ENCODE measurements around the gene MYL9.

The MYL9 gene

DNA sequence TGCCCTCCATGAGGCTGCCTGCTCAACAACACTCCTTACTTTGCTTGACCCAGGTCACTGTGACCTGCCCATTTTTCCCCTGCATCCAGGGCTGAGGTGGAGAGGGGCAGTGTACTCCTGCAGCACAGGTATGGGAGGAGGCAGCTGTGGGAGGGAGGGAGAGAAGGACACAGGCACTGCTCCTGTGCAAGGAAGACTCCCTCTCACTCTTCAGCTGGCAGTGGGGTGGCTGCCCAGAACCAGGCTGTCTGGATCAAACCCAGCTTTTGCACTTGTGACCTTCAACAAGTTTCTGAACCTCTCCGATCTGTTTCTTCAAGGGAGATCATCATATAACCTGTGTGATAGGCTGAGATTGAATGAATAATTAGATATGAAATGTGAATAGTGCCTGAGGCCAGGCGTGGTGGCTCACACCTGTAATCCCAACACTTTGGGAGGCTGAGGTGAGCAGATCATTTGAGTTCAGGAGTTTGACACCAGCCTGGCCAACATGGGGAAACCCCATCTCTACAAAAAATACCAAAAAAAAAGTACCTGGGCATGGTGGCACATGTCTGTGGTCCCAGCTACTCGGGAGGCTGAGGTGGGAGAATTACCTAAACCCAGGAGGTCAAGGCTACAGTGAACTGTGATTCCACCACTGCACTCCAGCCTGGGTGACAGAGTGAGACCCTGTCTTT lies 46.2 kb downstream of the MYL9 start:
- DNase-seq (ENCODE audit: low spot score) (no peak), ATAC-seq (ENCODE audit: low read depth) (no peak)
- H3K36me3 ChIP-seq (ENCODE audit: low read depth): peaks cover 16% of the 10 kb centered on the region
- H3K4me1 ChIP-seq (ENCODE audit: insufficient read depth, poor library complexity, severe bottlenecking): peaks cover 17% of the 10 kb centered on the region
- TF ChIP-seq, protein P1, sequence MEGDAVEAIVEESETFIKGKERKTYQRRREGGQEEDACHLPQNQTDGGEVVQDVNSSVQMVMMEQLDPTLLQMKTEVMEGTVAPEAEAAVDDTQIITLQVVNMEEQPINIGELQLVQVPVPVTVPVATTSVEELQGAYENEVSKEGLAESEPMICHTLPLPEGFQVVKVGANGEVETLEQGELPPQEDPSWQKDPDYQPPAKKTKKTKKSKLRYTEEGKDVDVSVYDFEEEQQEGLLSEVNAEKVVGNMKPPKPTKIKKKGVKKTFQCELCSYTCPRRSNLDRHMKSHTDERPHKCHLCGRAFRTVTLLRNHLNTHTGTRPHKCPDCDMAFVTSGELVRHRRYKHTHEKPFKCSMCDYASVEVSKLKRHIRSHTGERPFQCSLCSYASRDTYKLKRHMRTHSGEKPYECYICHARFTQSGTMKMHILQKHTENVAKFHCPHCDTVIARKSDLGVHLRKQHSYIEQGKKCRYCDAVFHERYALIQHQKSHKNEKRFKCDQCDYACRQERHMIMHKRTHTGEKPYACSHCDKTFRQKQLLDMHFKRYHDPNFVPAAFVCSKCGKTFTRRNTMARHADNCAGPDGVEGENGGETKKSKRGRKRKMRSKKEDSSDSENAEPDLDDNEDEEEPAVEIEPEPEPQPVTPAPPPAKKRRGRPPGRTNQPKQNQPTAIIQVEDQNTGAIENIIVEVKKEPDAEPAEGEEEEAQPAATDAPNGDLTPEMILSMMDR (IDR thresholded peaks at IDR 0.05; ENCODE audit: poor library complexity, severe bottlenecking): no peak
- no peak overlapping the region for H3K4me3 ChIP-seq (ENCODE audit: severe bottlenecking)
- H3K27me3 ChIP-seq (ENCODE audit: insufficient read depth, poor library complexity, severe bottlenecking): no peaks in the 10 kb centered on the region
- no peak overlapping the region for H3K27ac ChIP-seq (ENCODE audit: poor library complexity, severe bottlenecking)
- H3K9me3 ChIP-seq (ENCODE audit: severe bottlenecking): no peaks in the 10 kb centered on the region

DNA sequence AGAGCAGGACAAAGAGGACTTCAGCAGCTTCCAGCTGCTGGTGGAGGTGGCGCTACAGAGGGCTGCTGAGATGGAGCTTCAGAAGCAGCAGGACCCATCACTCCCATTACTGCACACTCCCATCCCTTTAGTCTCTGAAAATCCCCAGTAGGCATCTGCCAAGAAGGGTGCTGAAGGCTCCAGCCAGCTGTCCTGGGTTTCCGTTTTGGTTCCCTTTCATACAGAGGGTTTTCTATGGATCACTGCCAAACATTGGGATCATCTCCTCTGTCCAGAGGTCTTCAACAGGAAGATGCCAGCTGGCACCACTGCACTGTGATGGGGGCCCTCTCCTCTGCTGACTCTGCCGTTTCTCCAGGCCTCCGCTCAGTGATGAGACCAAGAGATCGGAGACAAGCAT lies 50.0 kb downstream of the MYL9 start:
- TF ChIP-seq, protein P1 (IDR thresholded peaks at IDR 0.05; ENCODE audit: poor library complexity, severe bottlenecking): no peak
- H3K9me3 ChIP-seq (ENCODE audit: severe bottlenecking): no peaks in the 10 kb centered on the region
- H3K27me3 ChIP-seq (ENCODE audit: insufficient read depth, poor library complexity, severe bottlenecking): no peaks in the 10 kb centered on the region
- H3K4me1 ChIP-seq (ENCODE audit: insufficient read depth, poor library complexity, severe bottlenecking): no peaks in the 10 kb centered on the region
- DNase-seq (ENCODE audit: low spot score) (no peak), ATAC-seq (ENCODE audit: low read depth) (no peak)
- H3K36me3 ChIP-seq (ENCODE audit: low read depth): peaks cover 12% of the 10 kb centered on the region
- no peak overlapping the region for H3K27ac ChIP-seq (ENCODE audit: poor library complexity, severe bottlenecking)
- H3K4me3 ChIP-seq (ENCODE audit: severe bottlenecking): no peak overlapping the region

DNA sequence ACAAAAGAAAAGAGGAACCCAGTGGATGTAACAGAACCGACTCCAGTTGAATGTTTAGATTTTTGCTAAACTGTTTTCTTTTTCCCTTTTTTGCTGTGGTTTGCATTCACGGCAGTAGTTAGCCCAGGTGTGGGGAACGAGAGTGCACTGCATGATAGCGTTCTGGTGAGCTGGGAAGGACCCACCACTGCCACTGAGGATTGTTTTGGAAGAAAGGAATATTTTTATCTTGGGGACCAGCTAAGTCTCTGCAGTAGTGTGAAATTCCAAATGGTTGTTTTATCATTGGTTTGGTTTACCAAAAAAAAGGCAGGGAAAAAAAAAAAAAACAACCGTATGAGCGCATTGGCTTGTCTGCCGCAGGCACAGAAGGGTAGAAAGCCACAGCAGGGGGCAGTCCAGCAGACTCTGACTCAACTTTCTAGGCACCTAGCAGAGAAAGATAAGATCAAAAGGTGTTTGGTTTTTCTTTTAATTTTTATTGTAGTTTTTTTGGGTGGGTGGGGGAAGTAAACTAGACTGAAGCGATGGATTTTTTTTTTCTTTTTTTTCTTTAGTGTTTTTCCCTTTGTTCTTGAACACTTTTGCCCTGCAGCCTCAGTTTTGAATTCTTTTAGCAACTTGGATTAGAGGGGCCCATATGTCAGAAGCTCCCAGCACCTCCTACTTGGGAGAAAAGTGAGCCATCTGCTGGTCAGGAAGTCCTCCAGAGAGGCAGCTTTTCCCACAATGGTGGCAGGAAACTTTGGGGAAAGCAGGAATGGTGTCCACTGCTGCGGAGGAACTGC lies 50.7 kb downstream of the MYL9 start:
- ATAC-seq (ENCODE audit: low read depth): peak; percentile 46
- H3K27ac ChIP-seq (ENCODE audit: poor library complexity, severe bottlenecking): no peak overlapping the region
- H3K36me3 ChIP-seq (ENCODE audit: low read depth): peaks cover 12% of the 10 kb centered on the region
- no peak for DNase-seq (ENCODE audit: low spot score)
- H3K9me3 ChIP-seq (ENCODE audit: severe bottlenecking): no peaks in the 10 kb centered on the region
- TF ChIP-seq, protein P1 (IDR thresholded peaks at IDR 0.05; ENCODE audit: poor library complexity, severe bottlenecking): peak; percentile 96
- no peaks in the 10 kb centered on the region for H3K27me3 ChIP-seq (ENCODE audit: insufficient read depth, poor library complexity, severe bottlenecking)
- H3K4me3 ChIP-seq (ENCODE audit: severe bottlenecking): no peak overlapping the region
- no peaks in the 10 kb centered on the region for H3K4me1 ChIP-seq (ENCODE audit: insufficient read depth, poor library complexity, severe bottlenecking)

DNA sequence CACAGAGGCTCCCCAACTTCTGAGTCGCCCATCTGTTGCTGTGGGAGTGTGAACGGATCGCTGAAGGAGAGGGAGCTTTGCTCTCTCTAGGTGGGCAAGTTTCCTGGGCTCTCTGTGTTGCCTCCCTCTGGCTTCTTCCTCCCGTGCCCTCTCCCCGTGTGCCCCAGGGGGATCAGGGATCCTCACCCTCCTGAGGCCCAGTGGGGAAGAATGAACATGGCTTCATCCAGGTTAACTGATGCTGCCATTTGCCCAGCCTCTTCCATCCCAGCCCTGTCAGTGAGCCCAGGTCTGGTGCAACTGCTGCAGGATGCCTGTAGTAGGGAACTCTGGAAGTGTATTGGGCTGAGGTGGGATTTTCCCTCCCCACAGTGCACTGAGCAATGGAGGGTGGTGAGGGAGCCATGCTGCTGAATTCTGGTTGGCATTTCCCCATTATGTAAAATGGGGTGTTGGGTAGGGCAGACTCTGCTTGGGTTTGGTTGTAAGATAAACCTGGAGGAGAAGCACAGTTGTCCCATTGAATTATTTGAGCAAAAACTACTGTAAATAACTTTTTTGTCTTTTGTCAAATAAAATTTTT lies 52.1 kb downstream of the MYL9 start:
- TF ChIP-seq, protein P1 (IDR thresholded peaks at IDR 0.05; ENCODE audit: poor library complexity, severe bottlenecking): no peak
- Histone ChIP-seq H3K4me3 (ENCODE audit: severe bottlenecking) (no peak overlapping the region), H3K9me3 (ENCODE audit: severe bottlenecking) (no peaks in the 10 kb centered on the region), H3K4me1 (ENCODE audit: insufficient read depth, poor library complexity, severe bottlenecking) (no peaks in the 10 kb centered on the region), H3K36me3 (ENCODE audit: low read depth) (peaks cover 12% of the 10 kb centered on the region; the same call in 1 of the 2 replicates), H3K27ac (ENCODE audit: poor library complexity, severe bottlenecking) (no peak overlapping the region), H3K27me3 (ENCODE audit: insufficient read depth, poor library complexity, severe bottlenecking) (no peaks in the 10 kb centered on the region)
- DNase-seq (ENCODE audit: low spot score): no peak
- no peak for ATAC-seq (ENCODE audit: low read depth)

All from RWPE2 (cell line).